ENCODE data around the gene CBLIF.

Gene CBLIF

GRCh38 chr11:59877784-59878183, 32.5 kb upstream of the CBLIF start:
- no peak overlapping the region for H3K4me3 ChIP-seq (ENCODE audit: low read depth, low read length)
- ChIA-PET CTCF (no interaction called here), POLR2A (no interaction called here)
- no peak for DNase-seq (ENCODE audit: low read depth, low spot score)
- TF ChIP-seq, protein P1, sequence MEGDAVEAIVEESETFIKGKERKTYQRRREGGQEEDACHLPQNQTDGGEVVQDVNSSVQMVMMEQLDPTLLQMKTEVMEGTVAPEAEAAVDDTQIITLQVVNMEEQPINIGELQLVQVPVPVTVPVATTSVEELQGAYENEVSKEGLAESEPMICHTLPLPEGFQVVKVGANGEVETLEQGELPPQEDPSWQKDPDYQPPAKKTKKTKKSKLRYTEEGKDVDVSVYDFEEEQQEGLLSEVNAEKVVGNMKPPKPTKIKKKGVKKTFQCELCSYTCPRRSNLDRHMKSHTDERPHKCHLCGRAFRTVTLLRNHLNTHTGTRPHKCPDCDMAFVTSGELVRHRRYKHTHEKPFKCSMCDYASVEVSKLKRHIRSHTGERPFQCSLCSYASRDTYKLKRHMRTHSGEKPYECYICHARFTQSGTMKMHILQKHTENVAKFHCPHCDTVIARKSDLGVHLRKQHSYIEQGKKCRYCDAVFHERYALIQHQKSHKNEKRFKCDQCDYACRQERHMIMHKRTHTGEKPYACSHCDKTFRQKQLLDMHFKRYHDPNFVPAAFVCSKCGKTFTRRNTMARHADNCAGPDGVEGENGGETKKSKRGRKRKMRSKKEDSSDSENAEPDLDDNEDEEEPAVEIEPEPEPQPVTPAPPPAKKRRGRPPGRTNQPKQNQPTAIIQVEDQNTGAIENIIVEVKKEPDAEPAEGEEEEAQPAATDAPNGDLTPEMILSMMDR (IDR thresholded peaks at IDR 0.05; ENCODE audit: insufficient read depth, low read length, missing control alignments), result no peak

DNA sequence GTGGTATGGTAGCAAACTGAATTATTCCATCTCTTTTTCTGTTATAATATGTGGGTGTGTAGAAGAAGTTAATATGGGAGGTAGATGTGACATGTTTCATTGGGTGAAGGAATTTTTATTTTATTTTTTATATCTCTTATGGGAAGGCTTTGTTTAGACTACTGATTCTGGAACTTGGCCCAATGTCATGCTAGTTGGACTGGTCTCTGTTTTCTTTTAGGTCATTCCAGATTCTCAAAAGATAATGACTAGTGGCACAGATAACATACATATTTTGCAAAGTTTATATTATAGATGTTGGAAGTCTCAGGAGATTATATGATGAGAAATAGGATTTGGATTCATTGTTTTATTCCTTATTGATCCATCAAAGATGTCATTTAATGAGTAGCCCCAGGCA, 32.0 kb upstream of the CBLIF start:
- ChIA-PET POLR2A (no interaction called here), CTCF (no interaction called here)
- DNase-seq (ENCODE audit: low read depth, low spot score), result no peak
- H3K4me3 ChIP-seq (ENCODE audit: low read depth, low read length), result no peak overlapping the region
- TF ChIP-seq, protein P1 (IDR thresholded peaks at IDR 0.05; ENCODE audit: insufficient read depth, low read length, missing control alignments), result no peak

GRCh38 chr11:59875856-59876519, 30.7 kb upstream of the CBLIF start:
- CTCF ChIA-PET, result no interaction called here
- POLR2A ChIA-PET, result no interaction called here
- TF ChIP-seq, protein P1 (IDR thresholded peaks at IDR 0.05; ENCODE audit: insufficient read depth, low read length, missing control alignments), result no peak

GRCh38 chr11:59872076-59872475, 26.8 kb upstream of the CBLIF start:
- CTCF ChIA-PET, result no interaction called here
- no peak overlapping the region for H3K4me3 ChIP-seq (ENCODE audit: low read depth, low read length)
- TF ChIP-seq, protein P1 (IDR thresholded peaks at IDR 0.05; ENCODE audit: insufficient read depth, low read length, missing control alignments), result no peak
- POLR2A ChIA-PET, result no interaction called here
- no peak for DNase-seq (ENCODE audit: low read depth, low spot score)

More at GRCh38 chr11:59875856-59876519, 30.7 kb upstream of the CBLIF start:
- H3K4me3 ChIP-seq (ENCODE audit: low read depth, low read length), result no peak overlapping the region
- no peak for DNase-seq (ENCODE audit: low read depth, low spot score)

DNA sequence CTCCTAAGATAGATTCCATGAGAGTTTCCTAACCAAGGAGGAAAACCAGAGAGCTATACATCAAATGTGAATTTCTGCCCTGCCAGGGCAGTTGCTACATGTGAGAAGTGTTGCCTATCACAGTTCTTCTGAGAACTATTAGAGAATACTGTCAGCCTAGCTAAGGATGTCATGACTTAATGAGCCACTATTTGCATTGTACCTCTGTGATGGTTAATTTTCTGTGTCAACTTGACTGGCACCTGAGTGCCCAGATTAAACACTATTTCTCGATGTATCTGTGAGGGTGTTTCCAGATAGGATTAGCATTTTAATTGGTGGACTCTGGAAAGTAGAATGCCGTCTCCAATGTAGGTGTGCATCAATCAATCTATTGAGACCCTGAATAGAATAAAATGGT, 22.6 kb upstream of the CBLIF start:
- DNase-seq (ENCODE audit: low read depth, low spot score), result no peak
- ChIA-PET CTCF (no interaction called here), POLR2A (no interaction called here)
- no peak overlapping the region for H3K4me3 ChIP-seq (ENCODE audit: low read depth, low read length)
- TF ChIP-seq, protein P1 (IDR thresholded peaks at IDR 0.05; ENCODE audit: insufficient read depth, low read length, missing control alignments), result no peak

DNA sequence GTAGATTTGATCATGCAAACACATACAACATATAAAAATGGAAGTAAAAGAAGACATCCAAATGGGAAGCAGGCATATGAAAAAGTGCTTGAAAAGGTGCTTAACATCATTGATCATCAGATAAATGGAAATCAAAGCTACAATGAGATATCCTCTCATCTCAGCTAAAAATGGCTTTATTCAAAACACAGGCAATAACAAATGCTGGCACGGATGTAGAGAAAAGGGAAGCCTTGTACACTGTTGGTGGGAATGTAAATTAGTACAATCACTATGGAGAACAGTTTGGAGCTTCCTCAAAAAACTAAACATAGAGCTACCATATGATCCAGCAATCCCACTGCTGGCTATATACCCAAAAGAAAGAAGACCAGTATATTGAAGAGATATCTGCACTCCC, 21.5 kb upstream of the CBLIF start:
- ChIA-PET CTCF (no interaction called here), POLR2A (no interaction called here)
- DNase-seq (ENCODE audit: low read depth, low spot score), result no peak

More for the DNA sequence above, 21.5 kb upstream of the CBLIF start:
- no peak overlapping the region for H3K4me3 ChIP-seq (ENCODE audit: low read depth, low read length)
- TF ChIP-seq, protein P1 (IDR thresholded peaks at IDR 0.05; ENCODE audit: insufficient read depth, low read length, missing control alignments), result no peak
